ENCODE results near the gene NFATC2.

DNA sequence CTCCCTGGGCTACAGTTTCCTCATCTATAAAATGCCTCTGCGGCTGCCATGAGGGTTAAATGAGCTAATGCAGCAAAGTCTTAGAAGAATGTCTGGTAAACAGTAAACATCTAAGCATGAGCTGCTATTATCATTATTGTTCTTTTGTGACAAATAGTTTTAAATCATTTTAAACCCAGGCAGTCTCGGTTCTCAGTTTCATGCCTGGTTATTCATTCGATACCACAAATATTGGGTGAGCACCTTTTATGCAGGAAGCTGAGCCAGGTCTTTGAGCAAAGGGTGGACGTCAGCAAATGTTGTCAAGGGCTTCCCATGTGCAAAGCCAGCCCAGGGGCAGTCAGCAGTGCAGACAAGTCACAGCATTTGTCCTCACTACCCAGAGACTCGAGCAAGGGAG, 128.7 kb downstream of the NFATC2 start:
- TF ChIP-seq CTCF (IDR thresholded peaks at IDR 0.05) (no peak), NFIC (IDR thresholded peaks at IDR 0.05; ENCODE audit: borderline replicate concordance) (no peak), ELF1 (IDR thresholded peaks at IDR 0.05) (no peak), REST (IDR thresholded peaks at IDR 0.05; ENCODE audit: low read depth, low read length) (no peak), TAF1 (IDR thresholded peaks at IDR 0.05; ENCODE audit: borderline replicate concordance, low read depth, low read length) (no peak)
- TF ChIP-seq, protein P1, sequence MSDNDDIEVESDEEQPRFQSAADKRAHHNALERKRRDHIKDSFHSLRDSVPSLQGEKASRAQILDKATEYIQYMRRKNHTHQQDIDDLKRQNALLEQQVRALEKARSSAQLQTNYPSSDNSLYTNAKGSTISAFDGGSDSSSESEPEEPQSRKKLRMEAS (IDR thresholded peaks at IDR 0.05; ENCODE audit: low read depth) = no peak
